Activated T-cell treated with anti-CD3 and anti-CD28 coated beads, Interleukin-2, amount 50 U/mL, for 72 hours (primary cell): ENCODE data around the gene DONSON. TPM values are rescaled to one million over a fixed set of nuclear protein-coding genes. Genes with fewer than 3 reads are reported as not detected.
"Not testable (repeated sequence)": the region's sequence is repeated elsewhere in the genome, so short reads cannot be mapped to it uniquely, and the experiment has no call there.

Source experiments
- ATAC-seq, 2 donors: fragments of 150-1000 bp; cut with Tn5 transposase; replicated peaks in 1 of 2; 2 replicates each; pipeline ENCODE4 v1.10.0; 2021; ENCODE audit warnings: moderate library complexity in 2 of 2, mild to moderate bottlenecking in 1 of 2
- DNase-seq, 2 donors: peaks; one replicate each; pipeline ENCODE4 v3.0.0; 2021 to 2022; ENCODE audit warnings: mixed read lengths in 1 of 2
- H3K27ac Mint-ChIP-seq: one replicate; pipeline ENCODE4 v1.8.0; 2022; ENCODE audit warnings: mild to moderate bottlenecking, moderate library complexity, mixed read lengths
- H3K27me3 Mint-ChIP-seq: one replicate; pipeline ENCODE4 v1.8.0; 2022; ENCODE audit warnings: low read depth, mixed read lengths
- H3K36me3 Mint-ChIP-seq, 2 donors: one replicate each; pipeline ENCODE4 v1.8.0; 2022; ENCODE audit warnings: mixed read lengths in 2 of 2, mild to moderate bottlenecking in 1 of 2; ENCODE audit not compliant: insufficient read depth in 2 of 2
- H3K4me1 Mint-ChIP-seq: one replicate; pipeline ENCODE4 v1.8.0; 2022; ENCODE audit warnings: low read depth, mixed read lengths
- H3K4me3 Mint-ChIP-seq, 2 donors: one replicate each; pipeline ENCODE4 v1.8.0; 2022; ENCODE audit warnings: mild to moderate bottlenecking in 2 of 2, mixed read lengths in 2 of 2, moderate library complexity in 2 of 2
- H3K9me3 Mint-ChIP-seq, 2 donors: one replicate each; pipeline ENCODE4 v1.8.0; 2022; ENCODE audit warnings: mixed read lengths in 2 of 2
- total RNA-seq, 2 donors: library from RNA; stranded (reverse); gene quantifications; one replicate each; pipeline ENCODE4 v1.2.3, GENCODE V29; 2022

Gene DONSON, protein sequence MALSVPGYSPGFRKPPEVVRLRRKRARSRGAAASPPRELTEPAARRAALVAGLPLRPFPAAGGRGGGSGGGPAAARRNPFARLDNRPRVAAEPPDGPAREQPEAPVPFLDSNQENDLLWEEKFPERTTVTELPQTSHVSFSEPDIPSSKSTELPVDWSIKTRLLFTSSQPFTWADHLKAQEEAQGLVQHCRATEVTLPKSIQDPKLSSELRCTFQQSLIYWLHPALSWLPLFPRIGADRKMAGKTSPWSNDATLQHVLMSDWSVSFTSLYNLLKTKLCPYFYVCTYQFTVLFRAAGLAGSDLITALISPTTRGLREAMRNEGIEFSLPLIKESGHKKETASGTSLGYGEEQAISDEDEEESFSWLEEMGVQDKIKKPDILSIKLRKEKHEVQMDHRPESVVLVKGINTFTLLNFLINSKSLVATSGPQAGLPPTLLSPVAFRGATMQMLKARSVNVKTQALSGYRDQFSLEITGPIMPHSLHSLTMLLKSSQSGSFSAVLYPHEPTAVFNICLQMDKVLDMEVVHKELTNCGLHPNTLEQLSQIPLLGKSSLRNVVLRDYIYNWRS
- total RNA-seq = 10 to 100 TPM; 39.7 to 46.5 TPM

DNA sequence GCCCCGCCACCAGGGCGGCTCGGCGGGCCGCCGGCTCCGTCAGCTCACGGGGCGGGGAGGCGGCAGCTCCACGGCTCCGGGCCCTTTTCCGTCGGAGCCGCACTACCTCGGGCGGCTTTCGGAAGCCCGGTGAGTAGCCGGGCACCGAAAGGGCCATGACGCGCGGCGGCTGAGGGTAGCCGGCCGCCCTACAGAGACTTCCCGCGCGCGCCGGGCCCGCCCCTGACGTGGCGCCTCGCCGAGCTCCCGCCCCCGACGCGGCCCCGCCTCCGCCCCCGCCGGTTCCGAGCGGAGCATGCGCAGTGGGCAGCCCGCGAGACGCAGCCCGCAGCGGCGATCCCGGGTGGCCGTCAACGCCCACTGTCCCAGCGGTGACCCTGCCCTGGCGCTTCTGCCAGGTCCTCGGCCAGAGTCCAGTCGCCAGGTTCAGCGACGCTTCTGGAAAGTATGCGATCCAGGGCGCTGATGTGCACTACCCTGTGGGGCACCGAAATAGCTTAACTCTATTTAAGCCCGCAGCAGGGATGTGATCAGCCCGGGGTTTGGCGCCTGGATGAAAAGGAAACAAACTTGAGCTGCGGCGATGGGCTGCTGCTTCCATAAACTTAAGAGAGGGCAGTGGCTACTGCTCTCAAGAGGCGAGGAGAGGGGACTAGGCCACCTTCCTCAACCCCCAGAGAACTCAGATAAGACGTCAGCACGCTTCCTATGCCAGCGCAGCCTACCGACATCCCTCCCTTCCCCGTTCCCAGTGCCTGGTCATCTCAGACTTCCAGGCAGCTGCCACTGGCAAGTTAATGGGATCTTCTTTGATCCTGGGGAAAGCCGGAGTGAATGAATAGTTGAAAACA, at the start of gene DONSON:
Gene DONSON, minus strand, starts transcription at position 200 of the 851 bp plus-strand sequence. Its CDS starts 43 bp downstream, at position 157.
- peaks cover 36% of the 10 kb centered on the region for H3K4me1 Mint-ChIP-seq
- no peaks in the 10 kb centered on the region for H3K27me3 Mint-ChIP-seq

DNA sequence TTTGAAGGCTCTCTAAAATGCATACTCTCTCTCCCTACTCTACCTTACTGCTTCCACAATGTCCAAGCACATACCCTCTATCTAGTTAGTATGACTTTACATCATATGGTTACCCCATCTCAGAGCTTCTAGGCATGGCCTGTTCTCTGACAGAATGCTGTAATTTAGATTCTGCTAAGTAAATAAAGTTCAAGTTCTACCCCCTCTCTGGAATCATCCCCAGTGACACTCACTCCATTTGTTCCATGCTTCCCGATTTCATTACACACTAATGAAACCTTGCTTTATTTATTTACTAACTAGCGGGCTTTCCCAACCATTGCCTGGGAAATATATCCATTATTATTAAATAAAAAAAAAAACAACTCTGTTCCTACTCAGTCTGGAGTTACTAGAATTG, 45.8 kb upstream of the DONSON start:
- ATAC-seq = no peak
- H3K4me1 Mint-ChIP-seq = peaks cover 5% of the 10 kb centered on the region
- DNase-seq = no peak
- no peak overlapping the region for H3K4me3 Mint-ChIP-seq
- no peaks in the 10 kb centered on the region for H3K27me3 Mint-ChIP-seq
- H3K9me3 Mint-ChIP-seq = no peaks in the 10 kb centered on the region
- H3K27ac Mint-ChIP-seq = no peak overlapping the region
- H3K36me3 Mint-ChIP-seq = peaks cover 6% of the 10 kb centered on the region in 2 donors

More for the DNA sequence above, at the start of gene DONSON:
- Mint-ChIP-seq H3K9me3 (no peaks in the 10 kb centered on the region), H3K27ac (peak within 1 kb of the TSS; percentile 94), H3K4me3 (peak within 1 kb of the TSS; percentile 97 to 99), H3K36me3 (peaks cover 5 to 13% of the 10 kb centered on the region in 2 donors)
- peak; percentile 91 to 95 for DNase-seq
- peak; percentile 97 to 98 for ATAC-seq

DNA sequence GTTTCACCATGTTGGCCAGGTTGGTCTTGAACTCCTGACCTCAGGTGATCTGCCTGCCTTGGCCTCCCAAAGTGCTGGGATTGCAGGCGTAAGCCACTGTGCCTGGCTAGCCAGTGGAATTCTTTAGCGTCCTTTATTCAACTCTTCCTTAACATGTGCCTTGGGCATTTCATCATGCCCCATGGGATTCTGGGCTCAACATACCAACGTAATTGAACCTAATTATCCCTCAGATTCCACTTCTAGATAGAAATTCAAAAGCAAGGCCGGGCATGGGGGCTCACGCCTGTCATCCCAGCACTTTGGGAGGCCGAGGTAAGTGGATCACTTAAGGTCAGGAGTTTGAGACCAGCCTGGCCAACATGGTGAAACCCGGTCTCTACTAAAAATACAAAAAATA, 37.7 kb upstream of the DONSON start:
- H3K4me1 Mint-ChIP-seq = not testable (repeated sequence)

DNA sequence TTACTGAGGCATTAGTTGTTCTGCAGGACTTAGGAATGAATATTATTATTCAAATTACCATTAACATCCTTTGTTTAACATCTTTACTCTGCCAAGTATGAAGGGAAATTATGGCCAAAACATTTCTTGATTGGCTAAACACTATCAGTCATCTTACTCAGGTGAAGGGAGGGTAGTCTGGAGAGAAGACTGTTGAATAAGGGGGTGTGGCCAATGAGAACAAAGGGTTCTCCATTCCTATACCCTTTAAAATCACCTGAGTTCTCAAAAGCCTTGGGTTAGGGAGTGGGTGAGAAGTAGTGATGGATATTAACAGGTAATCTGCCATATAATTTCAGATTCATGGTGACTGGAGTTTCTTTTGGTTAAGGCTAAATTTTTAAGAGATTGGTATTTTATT, 33.8 kb upstream of the DONSON start:
- DNase-seq (no peak), ATAC-seq (no peak)
- peaks cover 0 to 7% of the 10 kb centered on the region in 2 donors for H3K36me3 Mint-ChIP-seq
- H3K27ac Mint-ChIP-seq = no peak overlapping the region
- no peaks in the 10 kb centered on the region for H3K4me1 Mint-ChIP-seq
- no peaks in the 10 kb centered on the region for H3K27me3 Mint-ChIP-seq
- no peak overlapping the region for H3K4me3 Mint-ChIP-seq
- no peaks in the 10 kb centered on the region for H3K9me3 Mint-ChIP-seq

More for the DNA sequence above, 37.7 kb upstream of the DONSON start:
- H3K9me3 Mint-ChIP-seq, H3K27me3 Mint-ChIP-seq, DNase-seq, ATAC-seq, H3K27ac Mint-ChIP-seq, H3K4me3 Mint-ChIP-seq, H3K36me3 Mint-ChIP-seq: not testable (repeated sequence)

DNA sequence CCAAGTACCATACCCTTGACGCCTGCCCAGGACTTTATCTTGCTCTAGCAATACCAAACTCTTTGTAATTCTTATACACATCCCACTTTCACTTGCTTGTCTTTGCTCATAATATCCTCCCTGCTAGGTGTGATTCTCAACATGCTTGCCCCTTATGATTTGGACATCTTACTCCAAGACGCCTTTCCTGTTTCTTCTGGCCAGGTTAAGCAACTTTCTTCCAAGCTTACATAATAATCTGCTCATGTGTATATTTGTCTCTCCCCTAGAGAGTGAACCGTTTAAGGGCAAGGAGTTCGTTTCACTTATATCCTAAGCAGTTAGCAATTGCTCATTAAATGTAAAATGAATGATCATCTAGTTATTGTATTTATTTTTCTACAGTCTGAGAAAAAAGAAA, 31.2 kb upstream of the DONSON start:
- H3K36me3 Mint-ChIP-seq = peaks cover 0 to 11% of the 10 kb centered on the region in 2 donors
- DNase-seq (no peak), ATAC-seq (no peak)
- H3K9me3 Mint-ChIP-seq = no peaks in the 10 kb centered on the region
- no peaks in the 10 kb centered on the region for H3K27me3 Mint-ChIP-seq
- H3K4me1 Mint-ChIP-seq = no peaks in the 10 kb centered on the region
- H3K27ac Mint-ChIP-seq = no peak overlapping the region
- H3K4me3 Mint-ChIP-seq = no peak overlapping the region

DNA sequence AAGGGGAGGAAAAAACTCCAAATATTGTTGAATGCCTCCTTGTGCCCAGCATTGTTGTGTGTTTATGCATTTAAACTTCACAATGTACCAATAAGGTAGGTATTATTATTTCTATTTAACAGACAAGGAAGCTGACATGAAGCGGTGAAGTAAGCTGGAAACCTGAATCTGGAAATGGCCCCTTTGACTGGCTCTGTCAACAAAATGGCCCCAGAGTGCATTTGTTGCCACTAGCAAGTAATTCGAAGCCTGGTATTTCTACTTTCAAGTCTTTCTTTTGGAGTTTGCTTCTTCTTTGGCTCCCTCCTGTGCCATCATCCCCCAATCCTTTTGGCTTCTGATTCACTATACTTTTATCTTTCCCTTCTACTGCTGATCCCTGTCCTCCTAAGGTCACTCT, 29.9 kb upstream of the DONSON start:
- H3K27ac Mint-ChIP-seq = no peak overlapping the region
- no peaks in the 10 kb centered on the region for H3K9me3 Mint-ChIP-seq
- DNase-seq (no peak), ATAC-seq (no peak)
- peaks cover 0 to 11% of the 10 kb centered on the region in 2 donors for H3K36me3 Mint-ChIP-seq
- H3K4me3 Mint-ChIP-seq = no peak overlapping the region
- no peaks in the 10 kb centered on the region for H3K27me3 Mint-ChIP-seq
- H3K4me1 Mint-ChIP-seq = no peaks in the 10 kb centered on the region

DNA sequence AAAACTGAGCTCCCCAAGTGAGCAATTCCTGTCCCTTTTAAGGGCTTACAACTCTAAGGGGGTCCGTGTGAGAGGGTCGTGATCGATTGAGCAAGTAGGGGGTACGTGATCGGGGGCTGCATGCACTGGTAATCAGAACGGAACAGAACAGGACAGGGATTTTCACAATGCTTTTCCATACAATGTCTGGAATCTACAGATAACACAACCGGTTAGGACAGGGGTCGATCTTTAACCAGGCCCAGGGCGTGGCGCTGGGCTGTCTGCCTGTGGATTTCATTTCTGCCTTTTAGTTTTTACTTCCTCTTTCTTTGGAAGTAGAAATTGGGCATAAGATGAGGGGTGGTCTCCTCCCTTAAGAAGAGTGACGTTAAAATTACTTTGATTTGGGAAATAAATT, 29.1 kb upstream of the DONSON start:
- not testable (repeated sequence) for H3K4me1 Mint-ChIP-seq, H3K4me3 Mint-ChIP-seq, H3K27me3 Mint-ChIP-seq, H3K27ac Mint-ChIP-seq, H3K9me3 Mint-ChIP-seq, DNase-seq, ATAC-seq
- peaks cover 0 to 11% of the 10 kb centered on the region in 2 donors for H3K36me3 Mint-ChIP-seq

DNA sequence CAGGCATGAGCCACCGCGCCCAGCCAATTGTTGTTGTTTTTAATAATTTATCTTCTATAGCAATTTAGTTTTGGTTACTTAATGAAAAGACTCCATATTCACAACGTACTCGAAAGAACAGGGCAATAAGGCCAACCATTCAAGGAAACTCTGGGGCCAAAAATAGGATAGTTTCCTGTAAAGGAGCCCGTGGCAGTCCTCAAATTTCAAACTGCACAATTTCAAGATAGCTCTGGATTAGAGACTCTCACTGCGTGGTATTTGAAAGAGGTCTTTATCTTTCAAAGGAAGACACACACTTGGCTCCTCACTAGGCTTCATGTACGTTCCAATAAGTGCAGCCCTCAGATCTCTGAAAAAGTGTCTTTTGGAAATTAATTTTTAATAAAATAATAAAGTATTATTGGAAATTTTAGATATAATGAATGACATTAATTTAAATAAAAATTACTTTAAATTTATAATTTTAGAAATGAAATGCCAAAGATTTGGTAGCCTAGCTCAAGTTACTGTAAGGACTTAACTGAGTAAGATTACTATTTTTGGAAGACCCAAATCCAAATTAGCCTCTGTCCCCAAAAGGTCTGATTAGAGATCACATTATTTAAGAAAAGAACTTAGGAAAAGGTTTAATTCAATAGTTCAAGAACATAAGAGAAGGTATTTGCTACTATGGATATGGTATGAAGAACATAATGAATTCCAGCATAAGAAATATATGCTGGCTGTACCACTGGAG, 22.7 kb upstream of the DONSON start:
- no peaks in the 10 kb centered on the region for H3K4me1 Mint-ChIP-seq
- no peak overlapping the region for H3K27ac Mint-ChIP-seq
- H3K36me3 Mint-ChIP-seq = peaks cover 0 to 5% of the 10 kb centered on the region in 2 donors
- no peak for ATAC-seq
- no peak for DNase-seq
- no peaks in the 10 kb centered on the region for H3K9me3 Mint-ChIP-seq
- H3K27me3 Mint-ChIP-seq = no peaks in the 10 kb centered on the region
- no peak overlapping the region for H3K4me3 Mint-ChIP-seq

DNA sequence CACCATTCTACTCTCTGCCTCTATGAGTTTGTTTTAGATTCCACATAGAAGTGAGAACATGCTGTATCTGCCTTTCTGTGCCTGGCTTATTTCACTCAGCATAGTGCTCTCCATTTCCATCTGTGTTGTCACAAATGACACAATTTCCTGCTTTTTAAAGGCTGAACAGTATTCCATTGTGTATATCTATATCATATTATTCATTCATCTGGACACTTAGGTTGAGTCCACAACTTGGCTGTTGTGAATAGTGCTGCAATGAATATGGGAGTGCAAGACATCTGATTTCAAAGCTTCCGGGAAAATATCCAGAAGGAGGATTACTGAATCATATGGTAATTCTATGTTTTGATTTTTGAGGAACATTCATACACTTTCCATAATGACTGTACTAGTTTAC, 20.1 kb upstream of the DONSON start:
- no peak for DNase-seq
- no peak overlapping the region for H3K27ac Mint-ChIP-seq
- no peaks in the 10 kb centered on the region for H3K27me3 Mint-ChIP-seq
- H3K4me1 Mint-ChIP-seq = no peaks in the 10 kb centered on the region
- ATAC-seq = no peak
- H3K36me3 Mint-ChIP-seq = peaks cover 0 to 3% of the 10 kb centered on the region in 2 donors
- H3K4me3 Mint-ChIP-seq = no peak overlapping the region
- no peaks in the 10 kb centered on the region for H3K9me3 Mint-ChIP-seq

DNA sequence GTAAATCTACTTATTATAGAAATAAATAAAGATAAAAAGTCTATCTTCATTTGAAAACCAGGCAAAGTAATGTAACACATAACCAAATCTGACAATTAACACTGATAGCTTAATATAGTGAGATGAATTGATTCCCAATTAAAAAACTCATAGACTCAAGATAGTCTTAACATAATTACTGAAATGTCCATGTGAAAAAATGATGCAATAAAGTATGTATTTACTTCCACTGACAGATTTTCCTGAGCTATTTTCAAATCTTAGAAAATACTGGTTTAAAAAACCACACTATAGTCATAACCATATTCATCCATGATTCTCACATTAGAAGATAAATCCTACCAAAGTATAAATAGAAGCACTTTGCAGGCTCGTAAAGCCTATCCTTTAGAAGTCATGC, 9.6 kb upstream of the DONSON start:
- H3K27me3 Mint-ChIP-seq = no peaks in the 10 kb centered on the region
- no peak overlapping the region for H3K27ac Mint-ChIP-seq
- H3K9me3 Mint-ChIP-seq = no peaks in the 10 kb centered on the region
- DNase-seq = no peak
- H3K36me3 Mint-ChIP-seq = peaks cover 5 to 14% of the 10 kb centered on the region in 2 donors
- no peaks in the 10 kb centered on the region for H3K4me1 Mint-ChIP-seq
- no peak overlapping the region for H3K4me3 Mint-ChIP-seq
- ATAC-seq = no peak

DNA sequence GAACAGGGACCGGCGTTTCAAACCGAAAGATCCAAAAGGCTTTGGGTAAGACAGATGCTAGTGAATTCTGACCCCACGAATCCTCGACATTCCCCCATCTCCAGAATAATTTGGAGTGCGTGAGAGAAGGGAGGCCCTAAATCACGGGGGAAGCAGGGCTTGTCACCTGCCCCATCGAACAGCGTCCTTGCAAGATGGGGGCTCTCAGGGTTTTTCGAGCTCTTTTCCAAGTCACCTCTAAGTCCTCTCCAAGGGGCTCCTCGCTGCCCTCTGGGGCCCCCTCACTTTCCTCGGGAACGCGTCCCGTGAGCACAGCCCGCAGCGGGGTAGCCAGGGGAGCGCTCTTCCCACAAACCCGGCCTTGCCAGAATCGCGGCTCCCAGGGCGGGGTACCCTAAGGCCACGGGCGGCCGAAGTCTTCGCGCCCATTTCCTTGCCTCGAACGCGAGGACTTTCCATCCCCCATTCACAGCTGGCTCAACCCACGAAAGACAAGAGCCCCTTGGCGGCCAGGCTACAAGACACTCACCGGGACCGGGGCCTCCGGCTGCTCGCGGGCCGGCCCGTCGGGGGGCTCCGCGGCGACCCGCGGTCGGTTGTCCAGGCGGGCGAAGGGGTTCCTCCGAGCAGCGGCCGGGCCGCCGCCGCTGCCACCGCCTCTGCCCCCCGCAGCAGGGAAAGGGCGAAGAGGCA, 546 bp downstream of the DONSON start:
- DNase-seq (peak in 1 of 2 donors; percentile 44), ATAC-seq (peak; percentile 22 to 35)
- no peaks in the 10 kb centered on the region for H3K27me3 Mint-ChIP-seq
- H3K36me3 Mint-ChIP-seq = peaks cover 5 to 11% of the 10 kb centered on the region in 2 donors
- H3K9me3 Mint-ChIP-seq = no peaks in the 10 kb centered on the region
- peaks cover 36% of the 10 kb centered on the region for H3K4me1 Mint-ChIP-seq
- H3K4me3 Mint-ChIP-seq = peak overlapping the region; percentile 97 to 99
- peak overlapping the region; percentile 94 for H3K27ac Mint-ChIP-seq

DNA sequence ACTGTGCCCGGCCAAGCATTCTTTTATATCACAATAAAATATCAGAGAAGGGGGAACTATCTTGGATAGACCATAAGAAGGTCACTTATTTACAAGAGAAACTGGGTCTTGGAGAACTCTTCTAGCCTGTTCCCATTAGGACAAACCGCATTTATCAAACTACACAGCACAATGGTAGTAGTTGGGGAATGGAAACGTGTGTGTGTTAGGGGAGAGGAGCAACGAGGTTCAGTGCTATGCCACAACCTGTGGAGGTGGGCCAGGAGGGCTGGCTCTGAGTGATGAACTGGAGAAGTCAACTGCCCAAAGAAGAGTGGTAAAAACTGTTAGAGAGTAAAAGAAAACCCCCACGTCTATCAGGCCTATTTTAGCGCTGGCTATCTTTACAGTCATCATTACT, 1.6 kb downstream of the DONSON start:
- peak overlapping the region; percentile 81 to 97 for H3K4me3 Mint-ChIP-seq
- H3K4me1 Mint-ChIP-seq = peaks cover 36% of the 10 kb centered on the region
- H3K27ac Mint-ChIP-seq = peak overlapping the region; percentile 48
- peaks cover 3 to 15% of the 10 kb centered on the region in 2 donors for H3K36me3 Mint-ChIP-seq
- H3K27me3 Mint-ChIP-seq = no peaks in the 10 kb centered on the region
- DNase-seq (no peak), ATAC-seq (no peak)
- H3K9me3 Mint-ChIP-seq = no peaks in the 10 kb centered on the region
